H1 (cell line): Measurements from ENCODE around the gene GPC6. TPM values are rescaled to one million over a fixed set of nuclear protein-coding genes. Genes with fewer than 3 reads are reported as not detected.

Experiments used
- CTCF ChIA-PET: fragments of 300-600 bp; sonication (Branson Sonifier 250); formaldehyde crosslinking; loops from one replicate; lab custom pipeline; 2021; ENCODE audit not compliant: partially characterized antibody; lab: Charles Lee
- POLR2A ChIA-PET: fragments of 300-600 bp; sonication (Branson Sonifier 250); formaldehyde crosslinking; loops from one replicate; lab custom pipeline; 2021; ENCODE audit warnings: inconsistent platforms; ENCODE audit not compliant: partially characterized antibody; lab: Charles Lee
- DNase-seq, 2 experiments: peaks; one replicate each; pipeline versions ENCODE4 v3.0.0 to v3.0.0-alpha.2; 2010 to 2022; ENCODE audit warnings: low spot score in 2 of 2, low read depth in 1 of 2, mixed read lengths in 1 of 2
- FAIRE-seq: peaks from 2 replicates; lab custom pipeline; 2011; peaks lifted over from hg19 to GRCh38; lab: Jason Lieb, UNC
- H2AFZ ChIP-seq: 2 replicates; pipeline ENCODE4 v1.8.1; 2012; ENCODE audit warnings: low read length, inconsistent platforms
- H2AK5ac ChIP-seq: 2 replicates; pipeline ENCODE4 v1.6.1; 2013; ENCODE audit warnings: low read depth, low read length
- H2BK120ac ChIP-seq: replicated peaks from 2 replicates; pipeline ENCODE3; 2013; ENCODE audit warnings: low read depth, low read length, inconsistent platforms
- H2BK12ac ChIP-seq: 2 replicates; pipeline ENCODE4 v1.6.1; 2013; ENCODE audit warnings: low read depth, low read length
- H2BK15ac ChIP-seq: 2 replicates; pipeline ENCODE4 v1.6.1; 2013; ENCODE audit warnings: low read length
- H2BK20ac ChIP-seq: 2 replicates; pipeline ENCODE4 v1.6.1; 2013; ENCODE audit warnings: low read length
- H2BK5ac ChIP-seq: 2 replicates; pipeline ENCODE4 v1.6.1; 2013; ENCODE audit warnings: low read depth, low read length
- H3K14ac ChIP-seq: 2 replicates; pipeline ENCODE4 v1.6.1; 2013; ENCODE audit warnings: inconsistent platforms; ENCODE audit not compliant: insufficient read length
- H3K18ac ChIP-seq: 2 replicates; pipeline ENCODE4 v1.6.1; 2013; ENCODE audit warnings: low read length; ENCODE audit errors: extremely low read depth
- H3K23ac ChIP-seq: 2 replicates; pipeline ENCODE4 v1.6.1; 2013; ENCODE audit warnings: inconsistent platforms; ENCODE audit not compliant: insufficient read length
- H3K23me2 ChIP-seq: 2 replicates; pipeline ENCODE4 v1.6.1; 2013; ENCODE audit warnings: low read depth, low read length
- H3K27ac ChIP-seq: 2 replicates; pipeline ENCODE4 v1.6.1; 2011; ENCODE audit warnings: low read depth, low read length, inconsistent platforms
- H3K27me3 ChIP-seq, 4 experiments: replicated peaks in 1 of 4; 1 replicate in 1 of 4; 2 replicates in 3 of 4; pipeline versions ENCODE4 v1.6.1 to v1.8.1; 2011 to 2013; ENCODE audit warnings: low read length in 3 of 4, mild to moderate bottlenecking in 3 of 4, inconsistent platforms in 2 of 4, mixed read lengths in 2 of 4, moderate library complexity in 1 of 4; ENCODE audit not compliant: control insufficient read depth in 3 of 4, insufficient read depth in 3 of 4; ENCODE audit errors: extremely low read depth in 1 of 4
- H3K36me3 ChIP-seq, 4 experiments: 2 replicates each; pipeline versions ENCODE4 v1.6.1 to v1.8.1; 2011 to 2013; ENCODE audit warnings: mild to moderate bottlenecking in 4 of 4, low read length in 3 of 4, moderate library complexity in 2 of 4, control low read depth in 1 of 4, inconsistent platforms in 1 of 4; ENCODE audit not compliant: insufficient read depth in 4 of 4, control insufficient read depth in 2 of 4
- H3K4ac ChIP-seq: replicated peaks from 2 replicates; pipeline ENCODE3; 2013; ENCODE audit warnings: low read length, low read depth, mixed read lengths, inconsistent platforms; ENCODE audit not compliant: insufficient read length
- H3K4me1 ChIP-seq, 4 experiments: replicated peaks in 1 of 4; 1 replicate in 1 of 4; 2 replicates in 3 of 4; pipeline versions ENCODE4 v1.6.1 to v1.8.1; 2011 to 2013; ENCODE audit warnings: low read length in 3 of 4, inconsistent platforms in 2 of 4, mixed read lengths in 1 of 4; ENCODE audit not compliant: insufficient read depth in 4 of 4, control insufficient read depth in 3 of 4
- H3K4me2 ChIP-seq, 2 experiments: 2 replicates each; pipeline versions ENCODE4 v1.6.1 to v1.8.1; 2011 to 2013; ENCODE audit warnings: low read depth in 2 of 2, low read length in 2 of 2, control low read depth in 1 of 2, inconsistent platforms in 1 of 2, mild to moderate bottlenecking in 1 of 2; ENCODE audit not compliant: insufficient read depth in 1 of 2
- H3K4me3 ChIP-seq, 4 experiments: fragments of 200-600, 300-600 bp in 1 of 4; sonication (generic), shearing (Covaris generic), sonication (Bioruptor Twin) in 1 of 4; 2 replicates each; pipeline versions ENCODE4 v1.5.1 to v1.8.1; 2011 to 2016; ENCODE audit warnings: low read length in 4 of 4, low read depth in 3 of 4, control low read depth in 2 of 4, inconsistent platforms in 2 of 4, mild to moderate bottlenecking in 2 of 4, mixed read lengths in 1 of 4, moderate library complexity in 1 of 4; ENCODE audit not compliant: insufficient read depth in 2 of 4; ENCODE audit errors: extremely low read depth in 1 of 4
- H3K56ac ChIP-seq: replicated peaks from 2 replicates; pipeline ENCODE3; 2013; ENCODE audit warnings: low read depth, mild to moderate bottlenecking, mixed read lengths, low read length, inconsistent platforms; ENCODE audit not compliant: insufficient read length
- H3K79me1 ChIP-seq: 2 replicates; pipeline ENCODE4 v1.6.1; 2013; ENCODE audit warnings: low read depth, low read length, control low read depth
- H3K79me2 ChIP-seq, 2 experiments: 2 replicates each; pipeline versions ENCODE4 v1.6.1 to v1.8.1; 2012 to 2013; ENCODE audit warnings: low read length in 2 of 2, mild to moderate bottlenecking in 2 of 2, inconsistent platforms in 1 of 2; ENCODE audit not compliant: insufficient read depth in 2 of 2, control insufficient read depth in 1 of 2
- H3K9ac ChIP-seq, 4 experiments: replicated peaks in 1 of 4; 1 replicate in 1 of 4; 2 replicates in 3 of 4; pipeline versions ENCODE4 v1.6.1 to v1.8.1; 2011 to 2013; ENCODE audit warnings: low read depth in 3 of 4, low read length in 3 of 4, control low read depth in 2 of 4, mild to moderate bottlenecking in 2 of 4, moderate library complexity in 2 of 4, inconsistent platforms in 1 of 4; ENCODE audit errors: extremely low read depth in 1 of 4
- H3K9me3 ChIP-seq, 2 experiments: 2 replicates each; pipeline versions ENCODE4 v1.6.1 to v1.8.1; 2012 to 2013; ENCODE audit warnings: mild to moderate bottlenecking in 2 of 2, moderate library complexity in 2 of 2, control low read depth in 1 of 2, inconsistent platforms in 1 of 2, low read depth in 1 of 2, low read length in 1 of 2, mixed read lengths in 1 of 2; ENCODE audit not compliant: insufficient read depth in 2 of 2
- H4K20me1 ChIP-seq, 2 experiments: replicated peaks in 1 of 2; 2 replicates each; pipeline versions ENCODE3 to v1.8.1; 2011 to 2013; ENCODE audit warnings: inconsistent platforms in 2 of 2, low read length in 2 of 2, mild to moderate bottlenecking in 1 of 2; ENCODE audit not compliant: insufficient read depth in 2 of 2, control insufficient read depth in 1 of 2
- H4K5ac ChIP-seq: 2 replicates; pipeline ENCODE4 v1.6.1; 2013; ENCODE audit warnings: low read length, low read depth, mixed read lengths, inconsistent platforms; ENCODE audit not compliant: insufficient read length
- H4K8ac ChIP-seq: 2 replicates; pipeline ENCODE4 v1.8.0; 2013; ENCODE audit warnings: mild to moderate bottlenecking, moderate library complexity, low read length, inconsistent platforms; ENCODE audit not compliant: insufficient read depth; ENCODE audit errors: extremely low read depth
- H4K91ac ChIP-seq: replicated peaks from 2 replicates; pipeline ENCODE3; 2013; ENCODE audit warnings: low read length, mixed read lengths, inconsistent platforms; ENCODE audit not compliant: insufficient read length
- BACH1 ChIP-seq: IDR thresholded peaks from 2 replicates; pipeline ENCODE4 v1.6.1; 2012; ENCODE audit warnings: low read length, improper control_type of control experiment
- CREB1 ChIP-seq: IDR thresholded peaks from 2 replicates; pipeline ENCODE4 v1.6.1; 2012; ENCODE audit warnings: inconsistent platforms
- EZH2 ChIP-seq: fragments of 200-600 bp; sonication (generic); IDR thresholded peaks from 2 replicates; pipeline ENCODE4 v1.7.1; 2012; ENCODE audit warnings: low read depth, mild to moderate bottlenecking, moderate library complexity, low read length, inconsistent platforms; ENCODE audit not compliant: severe bottlenecking
- HDAC6 ChIP-seq: IDR thresholded peaks from one replicate; pipeline ENCODE4 v1.7.1; 2012; ENCODE audit warnings: low read depth, mild to moderate bottlenecking, inconsistent platforms, low read length, moderate library complexity
- JUN ChIP-seq: IDR thresholded peaks from 2 replicates; pipeline ENCODE4 v1.6.1; 2011; ENCODE audit warnings: low read depth, mild to moderate bottlenecking, improper control_type of control experiment, low read length
- KDM4A ChIP-seq: IDR thresholded peaks from one replicate; pipeline ENCODE4 v1.7.1; 2012; ENCODE audit warnings: low read depth, mild to moderate bottlenecking, moderate library complexity, low read length, inconsistent platforms; ENCODE audit not compliant: severe bottlenecking
- WGBS, 2 experiments: shearing (Covaris generic) in 1 of 2; methylation state at CpG; one replicate each; pipeline versions ENCODE4 v1.1.6 to v1.1.7; 2013 to 2015; ENCODE audit warnings: low lambda C conversion rate in 2 of 2, mixed read lengths in 2 of 2, inconsistent platforms in 1 of 2, low coverage in 1 of 2, missing lambda C conversion rate in 1 of 2; ENCODE audit not compliant: insufficient replicate concordance in 2 of 2, insufficient coverage in 1 of 2, insufficient read length in 1 of 2; ENCODE audit errors: extremely low coverage in 1 of 2, missing lambda C conversion rate in 1 of 2; 5-methylcytosine and 5-hydroxymethylcytosine counted together
- polyA plus RNA-seq, 7 experiments: library from polyadenylated mRNA; depleted of rRNA in 3 of 7; stranded (reverse) in 5 of 7; unstranded in 2 of 7; fragments of >200 nt in 5 of 7; fragments of 200-250 nt in 2 of 7; gene quantifications; 1 replicate in 5 of 7; 2 replicates in 1 of 7; 4 replicates in 1 of 7; pipeline versions ENCODE4 v1.2.1 to v1.2.3, GENCODE V29; 2011 to 2013; ENCODE audit warnings: missing spikeins in 2 of 7, mixed read lengths in 2 of 7
- total RNA-seq: library from RNA; stranded (reverse); fragmentation: NEBNext Ultra II Directional; extraction: Animal tissue kit (Norgen Biotek cat#: 25700); gene quantifications from 2 replicates; pipeline ENCODE4 v1.2.1, GENCODE V29; 2021
- TF ChIP-seq, protein P1 (sequence below): IDR thresholded peaks from 2 replicates; pipeline ENCODE4 v1.6.1; 2012; ENCODE audit warnings: low read length, inconsistent platforms

GPC6 gene
- total and polyA plus RNA-seq, 2 of the 8 experiments (the other 6 are each of a cell fraction or from before 2014, with no cell fraction given) = 5.4 to 12.0 TPM

DNA sequence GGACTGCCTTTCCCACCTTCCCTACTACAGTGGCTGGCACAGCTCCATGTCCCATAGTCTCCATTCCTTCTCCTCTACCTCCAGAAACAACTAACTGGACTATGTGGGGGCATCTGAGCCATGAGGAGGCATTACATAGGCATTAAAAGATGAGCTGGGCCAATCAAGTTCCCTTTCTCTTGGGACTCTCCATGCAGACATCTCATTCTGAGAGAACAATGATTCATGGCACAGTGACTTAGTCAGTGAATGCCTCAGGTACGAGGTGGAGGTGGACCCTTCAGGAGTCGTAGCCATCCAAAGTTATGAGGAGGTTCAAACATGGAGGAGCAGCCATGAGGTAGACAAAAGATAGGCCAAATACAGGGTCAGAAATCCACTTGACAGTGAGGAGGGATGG lies 70.0 kb downstream of the GPC6 start:
- DNase-seq (no peak), FAIRE-seq (no peak)
- Histone ChIP-seq H3K79me1 (no peaks in the 10 kb centered on the region), H2BK120ac (no peak overlapping the region), H2BK12ac (no peak overlapping the region), H2AFZ (no peak overlapping the region), H3K4me1 (no peaks in the 10 kb centered on the region), H3K4ac (no peak overlapping the region), H3K79me2 (peaks cover 0 to 2% of the 10 kb centered on the region in 2 experiments; a peak in 1 of 4 replicates), H2AK5ac (no peak overlapping the region), H3K18ac (no peak overlapping the region), H4K20me1 (no peaks in the 10 kb centered on the region), H2BK20ac (no peak overlapping the region), H3K23ac (no peak overlapping the region), H2BK5ac (no peak overlapping the region), H3K56ac (no peak overlapping the region), H3K4me3 (no peak overlapping the region), H3K27ac (no peak overlapping the region), H3K27me3 (no peaks in the 10 kb centered on the region), H4K8ac (no peak overlapping the region), H3K36me3 (peaks cover 0 to 1% (median 0%) of the 10 kb centered on the region in 4 experiments; a peak in 1 of 8 replicates), H4K5ac (no peak overlapping the region), H3K9ac (no peak overlapping the region), H2BK15ac (no peak overlapping the region), H4K91ac (no peak overlapping the region), H3K23me2 (no peaks in the 10 kb centered on the region), H3K4me2 (no peak overlapping the region), H3K14ac (no peak overlapping the region), H3K9me3 (no peaks in the 10 kb centered on the region)
- POLR2A ChIA-PET = no interaction called here
- TF ChIP-seq EZH2 = no peak
- no peak for TF ChIP-seq JUN
- no peak for TF ChIP-seq BACH1
- no peak for TF ChIP-seq KDM4A
- TF ChIP-seq HDAC6 = no peak
- TF ChIP-seq CREB1 = no peak
- TF ChIP-seq, protein P1, sequence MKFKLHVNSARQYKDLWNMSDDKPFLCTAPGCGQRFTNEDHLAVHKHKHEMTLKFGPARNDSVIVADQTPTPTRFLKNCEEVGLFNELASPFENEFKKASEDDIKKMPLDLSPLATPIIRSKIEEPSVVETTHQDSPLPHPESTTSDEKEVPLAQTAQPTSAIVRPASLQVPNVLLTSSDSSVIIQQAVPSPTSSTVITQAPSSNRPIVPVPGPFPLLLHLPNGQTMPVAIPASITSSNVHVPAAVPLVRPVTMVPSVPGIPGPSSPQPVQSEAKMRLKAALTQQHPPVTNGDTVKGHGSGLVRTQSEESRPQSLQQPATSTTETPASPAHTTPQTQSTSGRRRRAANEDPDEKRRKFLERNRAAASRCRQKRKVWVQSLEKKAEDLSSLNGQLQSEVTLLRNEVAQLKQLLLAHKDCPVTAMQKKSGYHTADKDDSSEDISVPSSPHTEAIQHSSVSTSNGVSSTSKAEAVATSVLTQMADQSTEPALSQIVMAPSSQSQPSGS = no peak
- CTCF ChIA-PET = interaction anchor here (2.2 kb wide), 1 partner anchor 28 kb away, joined by 4 read pairs; no protein-coding TSS in a partner anchor
- 100% methylated on average over 2 of the region's 2 CpGs; no CpG with 5 or more reads in 1 of the 2 experiments for WGBS, 2 experiments
